ENCODE measurements around the gene ASTL. TPM values are rescaled to one million over a fixed set of nuclear protein-coding genes. Genes with fewer than 3 reads are reported as not detected.

ASTL gene
- total and polyA plus RNA-seq, 9 of the 15 experiments (the other 6 are each of a cell fraction or from before 2014, with no cell fraction given): not detected

GRCh38 chr2:96104487-96104861 lies 33.8 kb downstream of the ASTL start (continued):
- TF ChIP-seq ZNF263 (CRISPR knock-in tag; IDR thresholded peaks at IDR 0.05; ENCODE audit: borderline replicate concordance): no peak
- no peak for TF ChIP-seq YY1 (IDR thresholded peaks at IDR 0.05; ENCODE audit: borderline replicate concordance in 1 of 3, control insufficient read depth in 1 of 3, extremely low read depth in 1 of 3, insufficient read depth in 3 of 3, insufficient read length in 1 of 3, insufficient replicate concordance in 2 of 3, low read depth in 1 of 3, low read length in 2 of 3)
- TF ChIP-seq ZNF318 (IDR thresholded peaks at IDR 0.05; ENCODE audit: borderline replicate concordance in 1 of 2, low read depth in 1 of 2): no peak
- TF ChIP-seq RBM15 (IDR thresholded peaks at IDR 0.05; ENCODE audit: insufficient read depth, low read length): no peak
- TF ChIP-seq TGIF2 (CRISPR knock-in tag; IDR thresholded peaks at IDR 0.05): no peak
- no peak for TF ChIP-seq RHOXF2B (CRISPR knock-in tag; conservative IDR thresholded peaks at IDR 0.05)
- TF ChIP-seq XRCC5 (IDR thresholded peaks at IDR 0.05; ENCODE audit: low read depth, low read length): no peak
- TF ChIP-seq ZNF121 (CRISPR knock-in tag; conservative IDR thresholded peaks at IDR 0.05): no peak
